Tongue (tissue), 2 donors: ENCODE results near the gene KPNA3. TPM values are rescaled to one million over a fixed set of nuclear protein-coding genes. Genes with fewer than 3 reads are reported as not detected.
"Not testable (repeated sequence)": the region's sequence is repeated elsewhere in the genome, so short reads cannot be mapped to it uniquely, and the experiment has no call there.

Experiments used
- DNase-seq: peaks from one replicate; pipeline ENCODE4 v3.0.0-alpha.2; 2015
- total RNA-seq: library from RNA; depleted of rRNA; stranded (reverse); fragments of >200 nt; gene quantifications from one replicate; pipeline ENCODE4 v1.2.3, GENCODE V29; 2014

The KPNA3 gene
- total RNA-seq: 61.3 TPM

- DNase-seq: peak; percentile 98
Measured at GRCh38 chr13:49792550-49793324, at the start of gene KPNA3. Gene KPNA3, minus strand, starts transcription at chr13:49792682. Its CDS starts 176 bp downstream, at chr13:49792506.

- no peak for DNase-seq
Measured at GRCh38 chr13:49841964-49842363, 49.5 kb upstream of the KPNA3 start.

- DNase-seq: no peak
Measured at GRCh38 chr13:49840675-49841074, 48.2 kb upstream of the KPNA3 start.

- DNase-seq: no peak
Measured at GRCh38 chr13:49840266-49840665, 47.8 kb upstream of the KPNA3 start.

GRCh38 chr13:49838989-49839388 is 46.5 kb upstream of the KPNA3 start:
- DNase-seq: no peak

- no peak for DNase-seq
Measured at GRCh38 chr13:49836516-49836915, 44.0 kb upstream of the KPNA3 start.

- DNase-seq: no peak
Measured at GRCh38 chr13:49833402-49833801, 40.9 kb upstream of the KPNA3 start.

- DNase-seq: no peak
Measured at GRCh38 chr13:49831455-49831854, 39.0 kb upstream of the KPNA3 start.

GRCh38 chr13:49830721-49831120 is 38.2 kb upstream of the KPNA3 start:
- DNase-seq: no peak

- DNase-seq: no peak
Measured at GRCh38 chr13:49829715-49830114, 37.2 kb upstream of the KPNA3 start.

- no peak for DNase-seq
Measured at GRCh38 chr13:49828453-49828852, 36.0 kb upstream of the KPNA3 start.

- no peak for DNase-seq
Measured at GRCh38 chr13:49827891-49828290, 35.4 kb upstream of the KPNA3 start.

GRCh38 chr13:49827336-49827735 is 34.9 kb upstream of the KPNA3 start:
- DNase-seq: no peak

GRCh38 chr13:49821216-49822009 is 28.9 kb upstream of the KPNA3 start:
- DNase-seq: no peak

- DNase-seq: no peak
Measured at GRCh38 chr13:49820591-49821215, 28.2 kb upstream of the KPNA3 start.

GRCh38 chr13:49816047-49816446 is 23.6 kb upstream of the KPNA3 start:
- DNase-seq: not testable (repeated sequence)

GRCh38 chr13:49814551-49815270 is 22.2 kb upstream of the KPNA3 start:
- no peak for DNase-seq

GRCh38 chr13:49812812-49813211 is 20.3 kb upstream of the KPNA3 start:
- peak; percentile 38 for DNase-seq

- no peak for DNase-seq
Measured at GRCh38 chr13:49811527-49811908, 19.0 kb upstream of the KPNA3 start.

GRCh38 chr13:49810567-49811526 is 18.4 kb upstream of the KPNA3 start:
- DNase-seq: no peak

GRCh38 chr13:49807681-49808080 is 15.2 kb upstream of the KPNA3 start:
- DNase-seq: no peak
